NCI-H510A (cell line): ENCODE results near the gene ZNF490.
"Not testable (repeated sequence)": the region's sequence is repeated elsewhere in the genome, so short reads cannot be mapped to it uniquely, and the experiment has no call there.

Experiments
- DNase-seq: peaks from one replicate; lab custom pipeline; 2025; lab: John Stamatoyannopoulos, UW

Gene ZNF490

DNA sequence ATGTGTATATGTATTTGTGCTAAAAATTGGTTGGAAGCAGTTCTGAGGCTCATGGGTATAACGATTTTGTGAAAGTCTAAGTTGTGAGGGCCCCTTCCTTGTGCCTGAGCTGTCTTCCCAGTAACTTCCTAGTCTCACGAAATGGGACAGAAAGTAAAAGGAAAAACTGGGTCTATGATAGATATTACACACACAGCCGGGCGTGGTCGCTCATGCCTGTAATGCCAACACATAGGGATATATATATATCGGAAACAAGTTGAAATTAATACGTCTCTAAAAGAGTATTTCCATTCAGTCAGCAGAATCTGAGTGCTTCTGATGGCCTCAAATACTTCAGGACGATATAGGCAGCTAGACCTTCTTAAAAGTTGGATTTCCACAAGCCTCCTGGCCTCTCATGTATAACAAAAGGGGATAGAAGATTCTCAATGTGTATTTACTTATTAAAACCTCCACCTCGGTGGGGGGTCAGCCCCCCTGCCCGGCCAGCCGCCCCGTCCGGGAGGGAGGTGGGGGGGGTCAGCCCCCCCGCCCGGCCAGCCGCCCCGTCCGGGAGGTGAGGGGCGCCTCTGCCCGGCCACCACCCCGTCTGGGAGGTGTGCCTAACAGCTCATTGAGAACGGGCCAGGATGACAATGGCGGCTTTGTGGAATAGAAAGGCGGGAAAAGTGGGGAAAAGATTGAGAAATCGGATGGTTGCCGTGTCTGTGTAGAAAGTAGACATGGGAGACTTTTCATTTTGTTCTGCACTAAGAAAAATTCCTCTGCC, 10.8 kb upstream of the ZNF490 start:
- DNase-seq, result not testable (repeated sequence)

DNA sequence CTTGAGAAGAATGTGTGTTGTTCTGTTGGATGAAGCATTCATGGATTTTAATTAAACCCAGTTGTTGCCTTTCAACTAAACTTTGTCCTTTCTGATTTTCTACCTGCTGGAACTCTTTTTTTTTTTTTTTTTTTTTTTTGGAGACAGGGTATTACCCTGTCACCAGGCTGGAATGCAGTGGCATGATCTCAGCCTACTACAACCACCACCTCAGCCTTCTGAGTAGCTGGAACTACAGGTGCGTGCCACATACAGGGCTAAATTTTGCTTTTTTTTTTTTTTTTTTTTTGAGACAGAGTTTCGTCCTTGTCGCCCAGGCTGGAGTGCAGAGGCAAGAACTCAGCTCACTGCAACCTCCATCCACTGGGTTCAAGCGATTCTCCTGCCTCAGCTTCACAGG, 7.0 kb upstream of the ZNF490 start:
- no peak for DNase-seq

DNA sequence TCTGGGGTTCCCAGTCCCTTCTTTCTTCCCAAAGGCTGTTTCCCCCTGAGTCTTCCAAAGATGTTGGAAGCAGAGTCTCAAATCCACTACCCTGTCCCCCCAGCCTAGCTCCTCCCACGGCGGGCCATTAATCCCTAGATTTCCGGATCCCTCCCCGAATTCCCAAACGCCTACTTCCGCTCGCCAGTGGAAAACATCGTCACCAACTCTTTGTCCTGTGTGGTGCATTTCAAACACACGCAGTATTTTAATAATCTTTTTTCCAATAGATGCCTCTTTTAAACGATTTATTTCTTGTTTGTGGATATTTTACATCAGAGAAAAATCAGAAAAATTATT, 717 bp upstream of the ZNF490 start:
- peak; percentile 36 for DNase-seq

DNA sequence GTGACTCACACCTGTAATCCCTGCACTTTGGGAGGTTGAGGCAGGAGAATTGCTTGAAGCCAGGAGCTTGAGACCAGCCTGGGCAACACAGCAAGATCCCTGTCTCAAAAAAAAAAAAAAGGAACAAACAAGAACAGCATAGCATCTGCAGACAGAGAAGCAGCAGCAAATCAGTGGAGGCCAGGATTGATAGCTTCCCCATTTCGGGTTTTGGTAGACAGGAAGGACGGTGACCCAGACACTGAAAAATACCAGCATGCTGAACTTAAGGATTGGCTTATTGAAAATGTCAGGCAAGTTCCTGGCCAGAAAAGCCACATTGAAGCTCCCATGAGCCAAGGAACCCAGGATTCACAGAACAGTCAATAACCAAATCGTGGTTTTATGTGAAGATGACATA, 3.0 kb downstream of the ZNF490 start:
- no peak for DNase-seq

DNA sequence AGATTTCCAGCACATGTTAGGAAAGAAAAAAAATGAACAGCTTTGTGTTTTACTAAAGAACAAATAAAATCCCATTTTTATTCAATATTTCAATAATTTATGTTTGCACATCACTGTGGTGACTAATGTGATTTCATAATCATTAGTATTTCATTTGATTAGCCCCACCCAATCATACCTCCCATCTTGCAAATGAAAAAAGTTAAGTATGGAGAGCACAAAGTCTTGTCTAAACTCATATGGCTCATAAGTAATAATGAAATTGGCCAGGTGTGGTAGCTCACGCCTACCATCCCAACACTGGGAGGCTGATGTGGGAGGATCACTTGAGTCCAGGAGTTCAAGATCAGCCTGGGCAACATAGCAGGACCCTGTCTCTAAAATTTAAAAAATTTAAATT, 3.8 kb downstream of the ZNF490 start:
- DNase-seq, result no peak

DNA sequence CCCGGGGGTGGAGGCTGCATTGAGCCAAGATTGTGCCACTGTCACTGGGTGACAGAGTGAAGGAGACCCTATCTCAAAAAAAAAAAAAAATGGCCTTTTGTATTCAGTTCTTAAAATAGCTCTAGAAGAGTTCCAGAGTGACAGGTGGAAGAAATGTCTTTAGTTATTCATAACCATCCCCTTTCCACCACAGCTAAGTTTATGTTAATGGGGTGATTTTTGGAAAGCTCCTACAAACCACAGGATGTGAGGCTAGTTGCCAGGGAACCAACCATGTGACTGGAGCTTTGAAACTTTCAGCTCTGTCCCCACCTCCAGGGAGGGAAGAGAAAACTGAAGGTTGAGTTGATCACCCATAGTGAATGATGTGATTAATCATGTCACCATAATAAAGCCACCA, 6.9 kb downstream of the ZNF490 start:
- no peak for DNase-seq

DNA sequence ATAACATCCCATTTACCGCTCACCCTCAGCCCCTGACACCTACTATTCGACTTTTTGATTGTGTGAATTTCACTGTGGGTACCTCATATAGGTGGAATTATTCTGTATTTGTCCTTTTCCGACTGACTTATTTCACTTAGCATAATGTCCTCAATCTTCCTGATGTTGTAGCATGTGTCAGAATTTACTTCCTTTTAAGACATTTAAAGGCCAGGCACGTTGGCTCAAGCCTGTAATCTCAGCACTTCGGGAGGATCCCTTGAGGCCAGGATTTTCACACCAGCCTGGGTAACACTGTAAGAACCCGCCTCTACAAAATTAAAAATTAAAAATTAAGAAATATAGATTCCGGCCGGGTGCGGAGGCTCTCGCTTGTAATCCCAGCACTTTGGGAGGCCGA, 13.0 kb downstream of the ZNF490 start:
- DNase-seq, result no peak

DNA sequence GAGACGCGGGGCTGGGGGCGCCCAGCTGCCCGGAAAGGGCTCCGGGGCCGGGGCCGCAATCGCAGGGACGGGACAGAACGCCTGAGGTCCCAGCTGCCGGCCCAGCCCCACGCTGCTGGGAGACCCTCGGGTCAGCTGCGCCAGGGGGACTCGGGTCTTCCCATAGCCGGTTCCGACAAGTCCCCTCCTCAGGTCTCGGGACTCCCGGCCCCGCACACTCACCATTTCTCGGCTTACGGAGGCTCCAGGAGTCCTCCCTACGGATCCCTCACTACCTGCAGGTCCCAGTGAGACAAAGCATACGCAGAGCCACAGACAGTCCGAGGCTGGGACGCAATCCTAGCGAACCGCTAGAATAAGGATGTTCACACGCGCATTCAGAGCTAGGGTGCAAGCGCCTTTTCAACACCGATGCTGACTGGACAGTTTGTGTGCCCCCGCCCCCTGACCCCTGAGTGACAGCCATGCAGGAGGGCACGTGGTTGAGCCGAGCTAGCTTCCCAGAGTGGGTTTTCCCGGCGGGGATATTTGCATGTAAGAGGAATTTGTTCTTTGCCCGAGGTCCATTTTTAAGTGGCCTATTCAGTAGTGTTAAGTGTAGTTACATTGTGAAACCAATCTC, 13.6 kb downstream of the ZNF490 start:
- DNase-seq, result no peak

DNA sequence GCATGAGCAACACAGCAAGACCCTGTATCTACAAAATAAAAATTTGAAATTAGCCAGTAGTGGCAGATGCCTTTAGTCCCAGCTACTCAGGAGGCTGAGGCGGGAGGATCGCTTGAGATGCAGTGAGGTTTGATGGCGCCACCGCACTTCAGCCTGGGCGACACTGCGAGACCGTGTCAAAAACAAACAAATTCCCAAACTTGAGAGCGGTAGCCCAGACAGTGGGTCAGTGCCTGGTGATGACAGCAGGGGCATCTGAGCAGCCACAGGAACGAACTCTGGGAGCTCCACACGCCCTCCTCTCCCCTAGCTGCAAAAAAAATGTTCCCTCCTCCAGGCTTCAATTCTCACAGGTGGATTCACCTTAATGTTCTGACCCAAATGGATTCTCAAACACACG, 14.1 kb downstream of the ZNF490 start:
- DNase-seq, result no peak

DNA sequence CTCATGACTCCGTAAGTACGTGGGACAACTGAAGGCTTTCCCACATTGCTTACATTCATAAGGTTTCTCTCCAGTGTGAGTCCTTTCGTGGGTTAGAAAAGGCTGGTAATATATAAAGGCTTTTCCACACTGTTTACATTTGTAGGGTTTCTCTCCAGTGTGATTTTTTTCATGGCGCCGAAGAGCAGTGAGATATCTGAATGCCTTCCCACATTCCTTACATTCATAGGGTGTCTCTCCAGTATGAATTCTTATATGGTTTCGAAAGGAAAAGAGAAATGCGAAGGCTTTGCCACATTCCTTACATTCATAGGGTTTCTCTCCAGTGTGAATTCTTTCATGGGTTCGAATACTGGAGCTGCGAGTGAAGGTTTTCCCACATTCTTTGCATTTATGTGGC, 29.5 kb downstream of the ZNF490 start:
- DNase-seq, result no peak

DNA sequence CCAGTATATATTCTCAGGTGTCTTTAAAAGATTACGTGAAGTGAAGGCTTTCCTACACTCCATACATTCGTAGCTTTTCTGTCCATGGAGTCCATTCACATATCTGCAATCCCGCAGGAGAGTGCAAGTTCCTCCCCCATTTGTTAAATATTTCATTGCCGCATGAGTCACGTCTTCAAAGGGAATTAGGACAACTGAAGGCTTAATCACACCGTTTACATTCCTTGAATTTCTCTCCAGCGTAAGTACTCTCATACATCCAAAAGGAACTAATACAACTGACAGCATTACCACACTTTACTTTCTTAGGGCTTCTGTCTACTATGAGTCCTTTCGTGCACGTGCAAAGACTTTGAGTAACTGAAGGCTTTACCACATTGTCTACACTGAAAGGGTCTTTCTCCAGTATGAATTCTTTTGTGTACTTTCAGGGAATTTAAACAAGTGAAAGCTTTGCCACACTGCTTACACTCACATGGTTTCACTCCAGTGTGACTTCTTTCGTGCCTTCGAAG, 30.4 kb downstream of the ZNF490 start:
- DNase-seq, result no peak

DNA sequence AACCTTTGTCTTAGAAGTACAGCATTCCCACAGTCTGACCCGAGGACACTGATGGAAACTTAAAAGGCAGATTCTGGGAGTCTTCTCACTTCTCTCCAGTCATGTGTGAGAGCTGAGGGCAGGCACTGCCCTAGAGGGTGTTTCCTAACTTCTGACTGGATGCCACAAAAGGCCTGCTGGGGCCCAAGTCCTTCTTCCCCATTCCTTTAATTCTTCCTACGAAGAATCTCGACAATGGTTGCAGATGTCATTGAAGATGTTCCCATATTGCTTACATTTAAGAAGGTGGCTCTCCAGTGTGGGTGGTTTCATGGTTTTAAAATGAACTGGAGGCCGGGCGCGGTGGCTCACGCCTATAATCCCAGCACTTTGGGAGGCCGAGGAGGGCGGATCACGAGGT, 32.0 kb downstream of the ZNF490 start:
- no peak for DNase-seq

DNA sequence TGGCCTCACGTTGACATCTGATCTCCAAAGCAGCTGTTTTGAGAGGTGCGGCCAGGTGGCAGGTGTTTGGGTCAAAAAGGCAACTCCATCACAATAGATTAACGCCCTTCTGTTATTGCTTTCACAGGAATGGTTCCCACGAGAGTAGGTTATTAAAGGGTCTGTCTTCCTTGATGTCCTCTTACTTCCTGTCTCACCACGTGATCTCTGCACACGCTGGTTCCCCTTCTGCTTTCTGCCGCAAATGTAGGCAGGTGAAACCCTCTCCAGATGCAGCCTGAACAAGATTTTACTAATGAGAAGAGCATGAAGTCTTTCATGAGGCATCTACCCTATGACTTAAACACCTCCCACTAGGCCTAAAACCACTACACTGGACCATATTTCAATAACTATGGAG, 36.6 kb downstream of the ZNF490 start:
- DNase-seq, result peak; percentile 46

DNA sequence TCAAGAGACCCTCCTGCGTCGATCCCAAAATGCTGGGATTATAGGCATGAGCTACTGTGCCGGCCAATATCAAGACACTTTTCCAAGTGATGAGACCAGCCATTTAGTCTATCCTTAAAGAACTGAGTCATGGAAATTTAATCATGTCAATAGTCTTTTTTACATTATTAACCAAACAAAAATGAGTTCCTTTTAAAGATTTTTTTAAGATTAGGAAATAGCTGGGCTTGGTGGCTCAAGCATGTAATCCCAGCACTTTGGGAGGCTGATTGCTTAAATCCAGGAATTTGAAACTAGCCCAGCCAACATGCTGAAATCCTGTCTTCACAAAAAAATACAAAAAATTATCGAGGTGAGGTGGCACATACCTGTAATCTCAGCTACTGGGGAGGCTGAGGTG, 42.7 kb downstream of the ZNF490 start:
- DNase-seq, result no peak

DNA sequence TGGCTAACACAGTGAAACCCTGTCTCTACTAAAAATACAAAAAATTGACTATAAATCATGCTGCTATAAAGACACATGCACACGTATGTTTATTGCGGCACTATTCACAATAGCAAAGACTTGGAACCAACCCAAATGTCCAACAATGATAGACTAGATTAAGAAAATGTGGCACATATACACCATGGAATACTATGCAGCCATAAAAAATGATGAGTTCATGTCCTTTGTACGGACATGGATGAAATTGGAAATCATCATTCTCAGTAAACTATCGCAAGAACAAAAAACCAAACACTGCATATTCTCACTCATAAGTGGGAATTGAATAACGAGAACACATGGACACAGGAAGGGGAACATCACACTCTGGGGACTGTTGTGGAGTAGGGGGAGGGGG, 44.2 kb downstream of the ZNF490 start:
- DNase-seq, result not testable (repeated sequence)

DNA sequence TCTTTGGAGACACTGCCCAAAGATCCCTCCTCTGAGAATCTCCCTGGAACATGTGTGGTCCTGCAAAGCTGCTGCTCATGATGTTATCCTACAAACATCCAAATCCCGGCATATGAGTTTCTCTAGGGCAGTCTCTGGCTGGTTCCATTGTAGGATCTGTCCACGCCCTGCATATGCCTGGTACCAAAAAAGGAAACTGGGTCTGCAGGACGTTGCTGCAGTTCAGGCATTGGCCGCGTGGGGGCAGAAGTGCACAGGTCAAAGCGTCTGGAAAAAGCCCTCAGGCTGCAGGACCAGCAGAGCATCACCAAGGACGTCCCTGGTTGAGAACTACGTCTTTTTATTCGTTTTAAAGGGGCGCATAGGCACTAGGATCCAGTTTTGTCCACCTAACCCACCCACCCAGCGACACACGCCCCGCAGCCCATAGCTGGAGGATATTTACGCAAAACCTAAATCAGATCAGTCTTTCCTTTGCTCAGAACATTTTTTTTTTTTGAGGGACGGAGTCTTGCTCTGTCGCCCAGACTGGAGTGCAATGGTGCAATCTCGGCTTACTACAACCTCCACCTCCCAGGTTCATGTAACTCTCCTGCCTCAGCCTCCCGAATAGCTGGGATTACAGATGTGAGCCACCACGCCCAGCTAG, 46.5 kb downstream of the ZNF490 start:
- peak; percentile 55 for DNase-seq

DNA sequence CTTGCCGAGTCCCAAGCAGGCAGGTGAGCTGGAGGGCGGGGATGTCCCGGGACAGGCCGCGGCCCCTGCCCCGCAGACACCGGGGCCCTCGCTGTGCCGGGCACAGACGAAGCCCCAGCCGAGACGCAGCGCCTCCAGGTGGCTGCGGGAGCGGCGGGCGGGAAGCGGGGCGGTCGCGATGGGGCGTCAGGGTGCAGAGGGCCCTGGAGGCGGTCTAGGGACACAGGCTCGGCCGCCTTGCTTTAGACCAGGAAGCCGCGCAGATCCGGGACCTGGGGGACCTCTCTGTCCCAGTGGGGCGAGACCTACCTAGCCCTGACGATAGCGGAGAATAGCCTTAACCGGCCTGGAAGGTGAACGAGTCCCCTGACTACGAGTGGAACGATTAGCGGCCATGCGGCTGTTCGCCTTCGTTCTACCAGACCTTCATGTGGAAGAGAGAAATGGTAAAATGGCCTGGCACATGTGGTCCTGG, 55.1 kb downstream of the ZNF490 start:
- DNase-seq, result no peak

DNA sequence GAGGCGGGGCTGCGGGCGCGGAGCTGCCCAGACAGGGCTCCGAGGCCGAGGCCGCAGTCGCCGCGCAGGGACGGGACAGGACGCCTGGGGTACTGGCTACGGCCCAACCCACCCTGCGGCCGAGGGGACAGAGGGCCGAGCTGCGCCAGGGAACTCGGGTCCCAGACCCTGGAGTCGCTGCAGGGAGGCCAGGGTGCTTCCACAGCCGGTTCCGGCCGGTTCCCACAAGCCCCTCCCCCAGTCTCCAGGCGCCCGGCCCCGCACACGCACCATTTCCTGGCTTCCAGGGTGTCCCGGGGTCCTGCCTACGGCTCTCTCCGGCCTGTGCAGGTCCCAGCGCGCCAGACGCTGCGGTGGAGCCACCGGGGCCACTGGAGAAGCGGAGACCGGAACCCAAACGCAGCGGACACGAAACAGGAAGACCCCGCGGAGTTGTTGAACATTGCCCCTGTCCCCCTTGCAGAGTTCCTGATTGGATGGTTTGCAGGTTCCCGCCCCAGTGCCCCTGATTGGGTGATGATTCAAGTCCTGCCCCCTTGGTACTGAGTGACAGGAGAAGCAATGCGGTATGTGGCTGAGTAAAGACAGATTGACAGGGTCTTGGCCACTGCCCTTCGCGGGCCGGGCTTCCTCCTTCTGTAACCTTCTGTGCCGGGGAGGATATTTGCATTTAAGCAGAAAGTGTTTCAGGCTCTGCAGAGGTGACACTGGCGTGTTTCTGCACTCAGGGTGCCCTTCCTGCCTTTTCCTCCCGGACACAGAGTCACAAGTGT, 59.4 kb downstream of the ZNF490 start, which contains the start of gene ZNF564:
Gene ZNF564, minus strand, starts transcription at position 423 of the 773 bp plus-strand sequence. Its CDS starts 150 bp downstream, at position 273.
- peak; percentile 94 for DNase-seq

DNA sequence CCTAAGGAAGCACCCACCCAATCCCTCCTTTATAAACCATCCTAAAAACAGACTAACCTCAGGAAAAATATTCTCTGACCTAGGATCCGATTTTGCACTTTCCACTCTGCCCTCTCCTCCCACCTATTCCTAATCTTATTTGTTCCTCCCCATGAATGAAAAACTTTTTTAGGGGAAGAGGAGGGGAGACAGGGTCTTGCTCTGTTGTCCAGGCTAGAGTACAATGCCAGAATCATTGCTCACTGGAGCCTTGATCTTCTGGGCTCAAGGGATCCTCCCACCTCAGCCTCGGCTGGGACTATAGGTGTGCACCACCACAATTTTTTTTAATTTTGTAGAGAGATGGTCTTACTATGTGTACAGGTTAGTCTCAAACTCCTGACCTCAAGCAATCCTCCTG, 63.7 kb downstream of the ZNF490 start:
- no peak for DNase-seq

DNA sequence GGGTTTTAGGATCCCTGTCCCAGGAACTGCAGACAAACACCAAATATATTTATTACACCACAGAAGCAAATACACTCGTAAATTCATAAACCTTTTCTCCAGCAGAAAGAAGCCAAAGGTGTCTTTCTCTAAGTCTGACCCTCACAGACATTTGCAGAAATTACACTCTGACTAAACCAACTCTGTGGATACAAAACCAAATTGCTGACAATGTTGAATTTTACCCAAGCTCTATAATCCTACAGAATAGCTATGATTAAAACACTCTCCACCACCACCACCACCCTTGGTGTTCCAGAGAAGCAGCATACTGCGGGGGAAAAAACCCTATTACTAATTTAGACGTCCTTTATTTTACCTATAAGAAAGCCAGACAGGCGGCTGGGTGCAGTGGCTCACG, 64.5 kb downstream of the ZNF490 start:
- DNase-seq, result no peak

DNA sequence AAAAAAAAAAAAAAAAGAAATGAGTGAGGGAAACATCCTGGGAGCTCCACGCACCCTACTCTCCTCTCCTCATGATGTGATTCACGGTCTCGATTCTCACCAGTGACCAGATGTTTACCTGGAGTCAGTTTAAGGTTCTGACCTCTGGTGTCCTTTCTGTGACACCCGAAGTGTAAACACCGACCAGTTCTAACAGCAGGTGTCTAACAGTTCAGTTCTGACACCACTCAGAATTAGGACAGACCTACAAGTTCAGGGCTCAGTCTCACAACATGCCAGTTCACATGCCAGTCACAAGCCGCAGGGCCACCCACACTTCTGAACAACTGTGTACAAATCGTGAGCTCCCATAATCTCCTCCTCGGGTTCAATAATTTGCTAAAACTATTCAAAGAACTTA, 65.3 kb downstream of the ZNF490 start:
- no peak for DNase-seq

DNA sequence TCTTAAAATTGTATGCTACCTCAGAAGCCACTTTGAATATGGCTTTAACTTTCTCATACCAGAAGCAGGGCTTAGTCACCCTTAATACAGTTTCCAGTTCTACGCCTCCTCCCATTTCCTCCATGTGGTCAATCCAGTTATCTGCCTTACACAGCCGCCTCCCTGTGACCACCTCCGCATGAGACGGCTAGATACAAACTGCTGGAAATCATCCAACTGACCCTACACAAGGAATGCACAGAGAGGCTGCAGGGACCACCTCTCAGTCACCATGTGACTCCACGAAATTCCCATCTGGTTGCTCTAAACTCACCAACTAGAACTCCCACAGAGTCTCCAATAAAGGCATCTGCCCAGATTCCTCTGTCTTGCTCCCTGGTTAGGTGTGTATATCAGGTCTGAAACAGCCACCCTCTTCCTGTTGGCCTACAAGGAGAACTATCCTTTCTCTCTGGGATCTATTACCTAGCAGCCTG, 66.2 kb downstream of the ZNF490 start:
- no peak for DNase-seq
